Fibroblast of skin of left quadriceps (primary cell): ENCODE results near the gene IL17C.

Source experiments
- DNase-seq, 2 experiments: peaks; one replicate each; pipeline ENCODE4 v3.0.0-alpha.2; 2013; ENCODE audit warnings: low read depth in 2 of 2

The IL17C gene

GRCh38 chr16:88685156-88686061 lies 47.0 kb downstream of the IL17C start:
- peak; percentile 14 to 17 for DNase-seq

GRCh38 chr16:88686062-88686438 lies 47.7 kb downstream of the IL17C start:
- DNase-seq, result no peak

- no peak for DNase-seq
Observed at GRCh38 chr16:88686439-88687253, 48.3 kb downstream of the IL17C start, which contains the start of gene SNAI3. TSS of gene SNAI3 (minus strand) at chr16:88686507. CDS start at chr16:88686406, 101 bp downstream.

GRCh38 chr16:88687254-88687576 lies 48.8 kb downstream of the IL17C start:
- no peak for DNase-seq

- no peak for DNase-seq
Observed at GRCh38 chr16:88687676-88688012, 49.3 kb downstream of the IL17C start.

GRCh38 chr16:88688013-88688778 lies 49.8 kb downstream of the IL17C start:
- DNase-seq, result no peak
